MM.1S (cell line): ENCODE data around the gene COBL.

Experiments used
- EZH2 ChIP-seq: fragments of 300-600 bp; sonication (generic); optimal IDR thresholded peaks from 2 replicates; pipeline ENCODE3; 2017; ENCODE audit warnings: low read depth, mild to moderate bottlenecking, antibody characterized with exemption, low read length, mixed read lengths
- EZH2phosphoT487 ChIP-seq: fragments of 300-600 bp; sonication (generic); IDR thresholded peaks from 2 replicates; pipeline ENCODE4 v1.6.1; 2018; ENCODE audit warnings: antibody characterized with exemption, low read length
- TF ChIP-seq, protein P1 (sequence below): fragments of 300-600 bp; sonication (generic); IDR thresholded peaks from 2 replicates; pipeline ENCODE4 v1.5.1; 2016; ENCODE audit warnings: antibody characterized with exemption, low read length, mixed read lengths

DNA sequence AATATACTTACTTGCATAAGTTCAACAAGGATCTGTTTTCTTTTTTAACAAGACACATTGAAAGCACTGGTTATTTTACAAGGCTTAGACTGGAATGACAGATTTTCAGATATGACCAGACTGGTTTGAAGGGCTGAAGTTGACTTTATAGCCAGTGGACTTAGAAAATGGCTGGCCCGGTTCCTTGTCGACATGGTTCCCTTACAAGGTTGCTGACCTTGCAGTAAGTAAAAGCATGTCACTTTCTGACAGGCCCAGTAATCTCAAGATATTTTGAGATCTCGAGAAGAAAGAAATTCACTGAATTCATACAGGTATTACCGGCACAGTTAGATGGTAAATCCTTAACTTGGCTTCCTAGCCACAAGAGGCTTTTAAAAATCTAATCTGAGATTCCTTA is 136.5 kb downstream of the COBL start:
- TF ChIP-seq, protein P1, sequence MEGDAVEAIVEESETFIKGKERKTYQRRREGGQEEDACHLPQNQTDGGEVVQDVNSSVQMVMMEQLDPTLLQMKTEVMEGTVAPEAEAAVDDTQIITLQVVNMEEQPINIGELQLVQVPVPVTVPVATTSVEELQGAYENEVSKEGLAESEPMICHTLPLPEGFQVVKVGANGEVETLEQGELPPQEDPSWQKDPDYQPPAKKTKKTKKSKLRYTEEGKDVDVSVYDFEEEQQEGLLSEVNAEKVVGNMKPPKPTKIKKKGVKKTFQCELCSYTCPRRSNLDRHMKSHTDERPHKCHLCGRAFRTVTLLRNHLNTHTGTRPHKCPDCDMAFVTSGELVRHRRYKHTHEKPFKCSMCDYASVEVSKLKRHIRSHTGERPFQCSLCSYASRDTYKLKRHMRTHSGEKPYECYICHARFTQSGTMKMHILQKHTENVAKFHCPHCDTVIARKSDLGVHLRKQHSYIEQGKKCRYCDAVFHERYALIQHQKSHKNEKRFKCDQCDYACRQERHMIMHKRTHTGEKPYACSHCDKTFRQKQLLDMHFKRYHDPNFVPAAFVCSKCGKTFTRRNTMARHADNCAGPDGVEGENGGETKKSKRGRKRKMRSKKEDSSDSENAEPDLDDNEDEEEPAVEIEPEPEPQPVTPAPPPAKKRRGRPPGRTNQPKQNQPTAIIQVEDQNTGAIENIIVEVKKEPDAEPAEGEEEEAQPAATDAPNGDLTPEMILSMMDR, result no peak
- TF ChIP-seq EZH2phosphoT487 (no peak), EZH2 (no peak)
